Colonic mucosa (tissue), 4 donors: ENCODE measurements around the gene ZYG11A. TPM values are rescaled to one million over a fixed set of nuclear protein-coding genes. Genes with fewer than 3 reads are reported as not detected.
A peak's percentile ranks its signal among the peaks of the same experiment; 100 is the strongest.

Experiments used
- DNase-seq: peaks from one replicate; pipeline ENCODE4 v3.0.0-alpha.2; 2020
- H3K27ac ChIP-seq: fragments of 200-600 bp; one replicate; pipeline ENCODE4 v1.8.0; 2021
- H3K27me3 ChIP-seq: fragments of 200-600 bp; one replicate; pipeline ENCODE4 v1.8.0; 2021
- H3K36me3 ChIP-seq: fragments of 200-600 bp; one replicate; pipeline ENCODE4 v1.8.0; 2021
- H3K4me1 ChIP-seq: fragments of 200-600 bp; one replicate; pipeline ENCODE4 v1.8.0; 2021; ENCODE audit warnings: mild to moderate bottlenecking
- H3K4me3 ChIP-seq: fragments of 200-600 bp; one replicate; pipeline ENCODE4 v1.8.0; 2021
- H3K9ac ChIP-seq, 2 donors: one replicate each; pipeline ENCODE4 v1.7.0; 2013; ENCODE audit warnings: control low read depth in 2 of 2, low read depth in 2 of 2, low read length in 2 of 2
- H3K9me3 ChIP-seq: fragments of 200-600 bp; one replicate; pipeline ENCODE4 v1.8.0; 2021
- intact Hi-C: fragments of 100-400 bp; cut with DNase I; formaldehyde crosslinking; loops from one replicate; pipeline ENCODE4 v1.14.1; 2022
- total RNA-seq, 2 donors: library from RNA; stranded (reverse); fragmentation: NEBNext Ultra II Directional in 1 of 2; extraction: Animal tissue kit (Norgen Biotek cat#: 25700) in 1 of 2; gene quantifications; one replicate each; pipeline ENCODE4 v1.2.1, GENCODE V29; 2021
- TF ChIP-seq, protein P1 (sequence below): fragments of 200-600 bp; IDR thresholded peaks from one replicate; pipeline ENCODE4 v1.8.0; 2022; ENCODE audit warnings: antibody characterized with exemption, mild to moderate bottlenecking
- donor health status: healthy.
- donor health status: DM: no; HTN: no; CAD: no.
- donor health status: DM: no; HTN: no; CAD: no.

The ZYG11A gene
- total RNA-seq, 2 donors from 2014 or later: 0.05 to 0.22 TPM

DNA sequence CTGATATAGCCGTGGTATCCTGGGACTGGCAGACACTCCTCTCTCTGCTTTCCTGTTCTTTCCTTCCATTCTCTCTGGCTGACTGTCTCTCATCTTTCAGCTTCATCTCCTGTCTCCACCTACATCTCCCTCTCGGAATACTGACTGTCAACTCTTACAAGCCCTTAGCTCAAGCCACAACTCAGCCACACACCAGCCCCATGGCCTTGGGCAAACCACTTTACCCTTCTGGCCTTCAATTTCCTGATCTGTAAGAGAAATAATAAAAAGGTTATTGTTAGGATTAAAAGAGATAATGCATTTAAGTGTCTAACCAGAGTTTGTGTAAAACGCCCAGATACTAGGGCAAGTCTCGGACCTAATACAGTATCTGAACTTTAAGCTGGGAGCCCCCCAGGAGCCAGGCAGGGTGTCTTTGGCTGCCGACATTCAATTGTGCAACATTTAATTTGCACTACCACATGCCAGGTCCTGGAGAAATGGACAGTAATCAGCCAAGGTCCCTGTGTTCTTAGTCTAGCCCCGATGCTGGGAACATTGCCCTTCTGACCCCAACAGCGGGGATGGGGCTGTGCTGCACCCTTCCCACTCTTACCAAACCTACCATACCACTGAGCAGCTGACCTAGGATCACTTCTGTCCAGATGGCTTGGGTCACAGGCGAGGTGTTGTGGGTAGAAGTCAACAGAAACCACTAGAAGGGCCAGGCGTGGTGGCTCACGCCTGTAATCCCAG lies 73.8 kb downstream of the ZYG11A start:
- intact Hi-C loops: no loop called here
- H3K4me3 ChIP-seq: no peak overlapping the region
- H3K4me1 ChIP-seq: no peaks in the 10 kb centered on the region
- H3K9me3 ChIP-seq: no peaks in the 10 kb centered on the region
- H3K27me3 ChIP-seq: no peaks in the 10 kb centered on the region
- H3K36me3 ChIP-seq: no peaks in the 10 kb centered on the region
- no peak overlapping the region for H3K27ac ChIP-seq
- no peak for DNase-seq
- H3K9ac ChIP-seq: no peak overlapping the region
- TF ChIP-seq, protein P1, sequence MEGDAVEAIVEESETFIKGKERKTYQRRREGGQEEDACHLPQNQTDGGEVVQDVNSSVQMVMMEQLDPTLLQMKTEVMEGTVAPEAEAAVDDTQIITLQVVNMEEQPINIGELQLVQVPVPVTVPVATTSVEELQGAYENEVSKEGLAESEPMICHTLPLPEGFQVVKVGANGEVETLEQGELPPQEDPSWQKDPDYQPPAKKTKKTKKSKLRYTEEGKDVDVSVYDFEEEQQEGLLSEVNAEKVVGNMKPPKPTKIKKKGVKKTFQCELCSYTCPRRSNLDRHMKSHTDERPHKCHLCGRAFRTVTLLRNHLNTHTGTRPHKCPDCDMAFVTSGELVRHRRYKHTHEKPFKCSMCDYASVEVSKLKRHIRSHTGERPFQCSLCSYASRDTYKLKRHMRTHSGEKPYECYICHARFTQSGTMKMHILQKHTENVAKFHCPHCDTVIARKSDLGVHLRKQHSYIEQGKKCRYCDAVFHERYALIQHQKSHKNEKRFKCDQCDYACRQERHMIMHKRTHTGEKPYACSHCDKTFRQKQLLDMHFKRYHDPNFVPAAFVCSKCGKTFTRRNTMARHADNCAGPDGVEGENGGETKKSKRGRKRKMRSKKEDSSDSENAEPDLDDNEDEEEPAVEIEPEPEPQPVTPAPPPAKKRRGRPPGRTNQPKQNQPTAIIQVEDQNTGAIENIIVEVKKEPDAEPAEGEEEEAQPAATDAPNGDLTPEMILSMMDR: no peak

DNA sequence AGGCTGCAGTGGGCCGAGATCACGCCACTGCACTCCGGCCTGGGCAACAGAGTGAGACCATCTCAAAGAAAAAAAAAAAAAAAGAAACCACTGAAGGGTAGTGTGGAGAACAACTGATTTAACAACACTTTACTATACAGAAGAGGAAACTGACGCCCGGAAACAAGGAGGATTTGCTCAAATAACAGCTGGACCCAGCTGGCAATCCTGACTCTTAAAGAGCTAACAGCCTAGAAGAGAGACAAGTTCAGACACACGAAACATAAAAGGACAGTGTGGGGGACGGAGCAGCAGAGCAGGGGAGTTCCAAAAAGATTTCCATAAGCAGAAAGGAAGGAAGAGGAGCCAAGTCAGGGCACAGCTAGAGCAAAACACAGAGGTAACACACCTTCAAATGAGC lies 74.6 kb downstream of the ZYG11A start:
- Histone ChIP-seq H3K27me3 (no peaks in the 10 kb centered on the region), H3K4me3 (no peak overlapping the region), H3K27ac (no peak overlapping the region), H3K36me3 (no peaks in the 10 kb centered on the region), H3K9ac (no peak overlapping the region), H3K4me1 (no peaks in the 10 kb centered on the region), H3K9me3 (no peaks in the 10 kb centered on the region)
- peak; percentile 45 for DNase-seq
- intact Hi-C loops: no loop called here
- TF ChIP-seq, protein P1: no peak

DNA sequence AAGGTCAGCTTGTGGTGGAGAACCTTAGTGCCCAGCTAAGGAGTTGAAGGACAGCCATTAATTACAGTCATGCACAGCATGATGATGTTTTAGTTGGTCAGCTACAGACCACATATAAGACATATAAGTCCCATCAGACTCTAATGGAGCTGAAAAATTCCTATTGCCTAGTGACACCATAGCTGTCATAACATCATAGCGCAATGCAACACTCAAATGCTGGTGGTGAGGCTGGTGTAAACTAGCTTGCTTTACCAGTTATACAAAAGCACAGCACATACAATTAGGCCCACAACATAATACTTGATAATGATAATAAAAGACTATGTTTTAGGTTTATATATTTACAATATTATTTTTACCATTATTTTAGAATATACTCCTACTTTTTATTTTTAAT lies 75.0 kb downstream of the ZYG11A start:
- Histone ChIP-seq H3K9ac (no peak overlapping the region), H3K27ac (no peak overlapping the region), H3K4me1 (no peaks in the 10 kb centered on the region), H3K36me3 (no peaks in the 10 kb centered on the region), H3K27me3 (no peaks in the 10 kb centered on the region), H3K4me3 (no peak overlapping the region), H3K9me3 (no peaks in the 10 kb centered on the region)
- intact Hi-C loops: no loop called here
- TF ChIP-seq, protein P1: no peak
- no peak for DNase-seq

DNA sequence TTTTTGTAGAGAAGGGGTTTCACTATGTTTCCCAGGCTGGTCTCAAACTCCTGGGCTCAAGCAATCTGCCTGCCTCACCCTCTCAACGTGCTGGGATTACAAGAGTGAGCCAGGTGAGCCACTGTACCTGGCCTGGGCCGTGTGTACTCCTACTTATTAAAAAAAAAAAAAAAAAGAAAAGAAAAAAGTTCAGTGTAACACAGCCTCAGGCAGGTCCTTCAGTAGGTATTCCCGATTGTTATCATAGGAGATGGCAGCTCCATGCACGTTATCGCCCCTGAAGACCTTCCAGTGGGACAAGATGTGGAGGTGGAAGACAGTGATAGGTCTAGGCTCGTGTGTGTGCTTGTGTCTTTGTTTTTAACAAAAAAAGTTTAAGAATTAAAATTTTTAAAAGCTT lies 75.6 kb downstream of the ZYG11A start:
- Histone ChIP-seq H3K9me3 (no peaks in the 10 kb centered on the region), H3K9ac (no peak overlapping the region), H3K27ac (no peak overlapping the region), H3K27me3 (no peaks in the 10 kb centered on the region), H3K36me3 (no peaks in the 10 kb centered on the region), H3K4me1 (no peaks in the 10 kb centered on the region), H3K4me3 (no peak overlapping the region)
- TF ChIP-seq, protein P1: no peak
- intact Hi-C loops: no loop called here
- DNase-seq: no peak

DNA sequence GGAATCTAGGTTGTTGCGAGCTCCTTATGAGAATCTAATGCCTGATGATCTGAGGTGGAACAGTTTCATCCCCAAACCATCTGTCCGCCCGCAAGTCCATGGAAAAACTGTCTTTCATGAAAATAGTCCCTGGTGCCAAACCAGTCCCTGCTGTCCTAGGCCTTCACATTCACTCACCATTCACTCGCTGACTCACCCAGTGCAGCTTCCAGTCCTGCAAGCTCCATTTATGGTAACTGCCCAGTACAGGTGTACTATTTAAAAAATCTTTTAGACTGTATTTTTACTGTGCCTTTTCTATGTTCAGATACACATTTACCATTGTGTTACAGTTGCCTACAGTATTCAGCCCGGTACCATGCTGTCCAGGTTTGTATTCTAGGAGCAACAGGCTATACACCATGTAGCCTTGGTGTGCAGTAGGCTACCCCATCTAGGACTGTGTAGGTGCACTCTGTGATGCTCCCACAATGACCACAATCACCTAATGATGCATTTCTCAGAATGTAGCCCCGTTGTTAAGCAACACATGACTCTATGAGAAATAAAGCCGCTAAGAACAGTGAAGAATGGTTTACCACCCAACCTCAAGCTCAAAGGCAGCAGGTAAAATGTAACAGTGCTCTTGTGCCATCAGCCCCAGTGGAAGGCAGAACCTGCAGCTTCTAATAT lies 76.6 kb downstream of the ZYG11A start:
- no peak overlapping the region for H3K4me3 ChIP-seq
- intact Hi-C loops: no loop called here
- H3K9me3 ChIP-seq: no peaks in the 10 kb centered on the region
- no peak overlapping the region for H3K27ac ChIP-seq
- H3K27me3 ChIP-seq: no peaks in the 10 kb centered on the region
- TF ChIP-seq, protein P1: no peak
- no peaks in the 10 kb centered on the region for H3K36me3 ChIP-seq
- no peak for DNase-seq
- H3K9ac ChIP-seq: no peak overlapping the region
- no peaks in the 10 kb centered on the region for H3K4me1 ChIP-seq
